Kidney glomerular epithelial cell (primary cell): ENCODE measurements around the gene CLDN24.
A peak's percentile ranks its signal among the peaks of the same experiment; 100 is the strongest.

Experiments used
- DNase-seq: peaks from one replicate; lab custom pipeline; 2025; lab: John Stamatoyannopoulos, UW

CLDN24 gene

GRCh38 chr4:183321079-183321478 is 1.1 kb downstream of the CLDN24 start:
- DNase-seq: no peak

- no peak for DNase-seq
These were observed 1.8 kb downstream of the CLDN24 start, which contains the start of gene CLDN22 for GRCh38 chr4:183320211-183321059. Gene CLDN22, minus strand, starts transcription at chr4:183320276. Its CDS starts 58 bp downstream, at chr4:183320218.

GRCh38 chr4:183318656-183319055 is 3.6 kb downstream of the CLDN24 start:
- DNase-seq: no peak

GRCh38 chr4:183314806-183315205 is 7.4 kb downstream of the CLDN24 start:
- DNase-seq: no peak

GRCh38 chr4:183314336-183314735 is 7.9 kb downstream of the CLDN24 start:
- DNase-seq: no peak

- no peak for DNase-seq
These were observed 9.4 kb downstream of the CLDN24 start for GRCh38 chr4:183312841-183313240.

GRCh38 chr4:183306811-183307210 is 15.4 kb downstream of the CLDN24 start:
- no peak for DNase-seq

GRCh38 chr4:183304538-183304937 is 17.7 kb downstream of the CLDN24 start:
- DNase-seq: no peak

GRCh38 chr4:183304067-183304466 is 18.2 kb downstream of the CLDN24 start:
- DNase-seq: no peak

GRCh38 chr4:183303301-183303700 is 18.9 kb downstream of the CLDN24 start:
- no peak for DNase-seq

GRCh38 chr4:183300655-183301054 is 21.6 kb downstream of the CLDN24 start:
- DNase-seq: no peak

GRCh38 chr4:183300070-183300469 is 22.2 kb downstream of the CLDN24 start:
- DNase-seq: no peak

- no peak for DNase-seq
These were observed 22.8 kb downstream of the CLDN24 start for GRCh38 chr4:183299464-183299863.

GRCh38 chr4:183297675-183298074 is 24.6 kb downstream of the CLDN24 start:
- no peak for DNase-seq

GRCh38 chr4:183295711-183296110 is 26.5 kb downstream of the CLDN24 start:
- DNase-seq: no peak

GRCh38 chr4:183291070-183291469 is 31.2 kb downstream of the CLDN24 start:
- no peak for DNase-seq

GRCh38 chr4:183289688-183290087 is 32.5 kb downstream of the CLDN24 start:
- no peak for DNase-seq

- DNase-seq: no peak
These were observed 33.3 kb downstream of the CLDN24 start for GRCh38 chr4:183288955-183289354.

- no peak for DNase-seq
These were observed 34.5 kb downstream of the CLDN24 start for GRCh38 chr4:183287677-183288076.

GRCh38 chr4:183287309-183287659 is 34.9 kb downstream of the CLDN24 start:
- peak; percentile 44 for DNase-seq

GRCh38 chr4:183286590-183287308 is 35.5 kb downstream of the CLDN24 start:
- DNase-seq: no peak

- no peak for DNase-seq
These were observed 36.3 kb downstream of the CLDN24 start for GRCh38 chr4:183285886-183286285.

GRCh38 chr4:183284965-183285364 is 37.3 kb downstream of the CLDN24 start:
- no peak for DNase-seq
